ENCODE measurements around the gene PLBD1. TPM values are rescaled to one million over a fixed set of nuclear protein-coding genes. Genes with fewer than 3 reads are reported as not detected.

Gene PLBD1
- 15.2 TPM for total RNA-seq

DNA sequence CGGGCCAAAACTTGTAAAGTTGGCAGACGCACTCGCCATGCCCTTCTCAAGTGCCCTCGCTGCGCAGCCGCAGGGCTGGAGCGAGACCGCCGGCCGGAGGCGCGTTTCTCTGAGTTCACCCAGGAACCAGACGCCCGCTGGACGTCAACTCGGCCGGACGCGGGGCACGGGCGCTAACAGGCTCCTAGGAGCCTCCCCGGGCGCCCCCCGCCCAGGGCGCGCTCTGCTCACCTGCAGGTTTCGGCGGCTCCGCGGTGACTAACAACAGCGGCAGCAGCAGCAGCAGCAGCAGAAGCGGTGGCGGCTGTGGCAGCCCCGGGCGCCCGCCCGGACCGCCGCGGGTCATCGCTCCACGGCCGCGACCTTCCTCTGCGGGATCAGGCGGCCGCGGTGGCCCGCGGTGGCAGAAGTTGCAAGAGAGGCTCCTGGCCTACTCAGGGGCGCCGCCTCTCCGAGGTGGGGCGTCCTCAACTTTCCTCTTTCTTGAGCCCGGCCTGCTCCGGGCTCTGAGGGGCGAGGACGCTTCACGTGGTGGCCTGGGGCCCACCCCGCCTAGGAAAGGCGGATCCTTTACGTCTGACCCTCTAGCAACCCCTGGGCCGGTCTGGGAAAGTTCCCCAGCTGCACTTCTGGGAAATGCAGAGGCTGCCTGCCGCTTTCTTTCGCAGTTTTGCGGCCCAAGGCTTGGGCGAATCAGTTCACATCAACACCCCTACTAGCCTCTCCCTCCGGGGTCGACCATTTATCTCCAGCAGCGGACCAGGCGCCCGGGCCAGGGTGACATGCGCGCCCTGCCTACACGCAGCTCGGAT lies at the start of gene PLBD1:
TSS of gene PLBD1 (minus strand) at position 533 of the 812 bp plus-strand sequence. CDS start at position 346, 187 bp downstream.
- H3K27ac ChIP-seq, result peak within 1 kb of the TSS; percentile 58 to 71
- peak in 1 of 3 experiments; percentile 2 for TF ChIP-seq CTCF (IDR thresholded peaks at IDR 0.05)
- no peaks in the 10 kb centered on the region for H3K4me1 ChIP-seq
- peak within 1 kb of the TSS; percentile 58 to 78 for H3K4me3 ChIP-seq
- DNase-seq (ENCODE audit: low spot score in 2 of 2), result peak in 1 of 2 donors; percentile 74
- intact Hi-C loops (cut with DNase I), result no loop called here
- H3K9me3 ChIP-seq, result peaks cover 0 to 3% of the 10 kb centered on the region in 2 donors
- H3K36me3 ChIP-seq, result no peaks in the 10 kb centered on the region
- no peaks in the 10 kb centered on the region for H3K27me3 ChIP-seq

DNA sequence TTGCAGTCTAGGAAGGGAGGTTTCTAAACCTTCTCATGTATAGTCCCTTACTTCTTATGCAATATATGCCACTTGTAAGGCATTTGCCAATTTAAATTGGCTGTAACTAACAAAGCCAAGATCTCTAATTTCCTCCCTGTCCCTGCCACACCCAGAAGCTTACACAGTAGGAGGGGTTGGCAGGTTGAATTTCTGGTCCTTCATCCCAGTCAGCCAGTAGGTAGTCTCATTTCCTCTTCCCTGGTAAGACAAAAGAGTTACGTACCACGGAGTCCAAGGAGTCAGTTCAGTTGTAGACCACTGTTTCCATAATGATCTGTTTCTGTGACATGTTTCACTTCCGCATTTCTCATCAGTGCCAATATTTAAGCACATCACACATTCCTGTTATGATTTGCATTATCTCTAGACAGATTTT lies 47.0 kb upstream of the PLBD1 start:
- no peak for TF ChIP-seq CTCF (IDR thresholded peaks at IDR 0.05)
- no peak for DNase-seq (ENCODE audit: low spot score in 2 of 2)
- Histone ChIP-seq H3K4me1 (peaks cover 0 to 4% of the 10 kb centered on the region in 2 donors), H3K4me3 (no peak overlapping the region), H3K27me3 (no peaks in the 10 kb centered on the region), H3K9me3 (no peaks in the 10 kb centered on the region), H3K36me3 (no peaks in the 10 kb centered on the region), H3K27ac (no peak overlapping the region)
- intact Hi-C loops (cut with DNase I), result no loop called here

DNA sequence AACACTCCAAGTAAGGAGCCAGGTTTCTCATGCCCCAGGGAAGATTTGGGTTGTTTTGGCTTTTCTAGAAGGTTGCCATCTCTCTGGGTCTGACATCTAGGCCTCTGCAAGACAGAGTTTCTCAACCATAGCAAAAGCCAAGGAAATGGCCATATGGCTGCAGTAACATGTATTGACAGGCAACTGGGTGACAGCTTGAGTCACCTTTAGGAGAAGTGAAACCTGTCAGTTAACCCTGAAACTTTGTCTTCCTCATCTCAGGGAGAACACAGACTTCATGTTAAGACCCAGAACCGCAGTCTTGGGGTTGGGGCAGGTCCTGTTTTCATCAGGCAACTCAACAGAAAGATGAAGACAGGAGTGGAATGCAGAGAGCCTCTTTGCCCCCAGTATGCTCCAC lies 46.0 kb upstream of the PLBD1 start:
- H3K9me3 ChIP-seq, result peaks cover 0 to 4% of the 10 kb centered on the region in 2 donors

DNA sequence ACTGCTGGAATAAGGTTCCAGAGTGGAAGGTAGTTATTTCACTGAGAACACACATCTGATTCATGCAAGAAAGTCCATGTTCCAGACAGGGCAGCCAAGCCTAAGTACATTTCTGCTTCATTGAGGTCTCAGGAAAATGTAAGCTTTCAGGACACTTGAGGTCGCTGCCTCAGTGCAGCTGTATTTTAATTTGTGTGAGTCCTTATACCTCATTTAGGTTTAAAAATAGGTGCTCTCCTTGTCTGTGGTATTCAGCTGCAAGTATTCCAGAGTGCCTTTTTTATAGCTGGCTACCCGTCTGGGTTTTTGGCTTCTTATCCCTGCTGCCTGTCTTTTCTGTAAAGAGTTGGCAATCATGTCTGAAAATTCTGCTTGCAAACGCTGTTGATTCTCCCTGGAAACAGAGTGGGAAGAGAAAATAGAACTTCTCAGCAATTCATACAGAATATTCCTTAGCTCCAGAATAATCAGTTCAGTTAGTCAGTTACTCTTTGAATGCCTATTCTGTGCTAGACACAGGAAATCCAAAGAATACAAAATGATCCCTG lies 45.3 kb upstream of the PLBD1 start:
- Histone ChIP-seq H3K9me3 (peaks cover 0 to 6% of the 10 kb centered on the region in 2 donors), H3K4me1 (peaks cover 0 to 4% of the 10 kb centered on the region in 2 donors), H3K4me3 (no peak overlapping the region), H3K27me3 (no peaks in the 10 kb centered on the region), H3K27ac (peak overlapping the region in 1 of 2 donors; percentile 9), H3K36me3 (no peaks in the 10 kb centered on the region)
- intact Hi-C loops (cut with DNase I), result no loop called here
- no peak for TF ChIP-seq CTCF (IDR thresholded peaks at IDR 0.05)
- DNase-seq (ENCODE audit: low spot score in 2 of 2), result no peak

More for the DNA sequence above, 46.0 kb upstream of the PLBD1 start:
- no peaks in the 10 kb centered on the region for H3K27me3 ChIP-seq
- peaks cover 0 to 4% of the 10 kb centered on the region in 2 donors for H3K4me1 ChIP-seq
- no peak for DNase-seq (ENCODE audit: low spot score in 2 of 2)
- intact Hi-C loops (cut with DNase I), result no loop called here
- H3K4me3 ChIP-seq, result no peak overlapping the region
- no peaks in the 10 kb centered on the region for H3K36me3 ChIP-seq
- H3K27ac ChIP-seq, result peak overlapping the region in 1 of 2 donors; percentile 9
- TF ChIP-seq CTCF (IDR thresholded peaks at IDR 0.05), result no peak

DNA sequence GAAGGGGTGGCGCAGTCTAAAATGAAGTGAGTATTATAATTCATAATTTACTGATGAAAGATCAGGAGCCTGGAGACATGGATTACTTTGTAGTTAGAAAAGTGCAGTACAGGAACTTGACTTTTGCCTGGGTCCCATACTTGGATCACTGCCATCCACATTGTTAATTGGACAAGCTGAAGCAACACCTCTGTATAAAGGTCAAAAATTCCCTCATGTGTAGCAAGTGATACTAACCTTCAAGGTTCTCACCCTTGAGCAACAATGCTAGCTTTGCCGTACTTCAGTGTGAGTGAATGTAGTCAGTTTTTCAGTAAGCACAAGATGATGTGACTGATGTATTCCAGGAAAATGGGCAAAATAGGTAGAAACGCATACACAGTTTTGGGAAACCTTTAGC lies 44.6 kb upstream of the PLBD1 start:
- H3K4me1 ChIP-seq, result peaks cover 0 to 4% of the 10 kb centered on the region in 2 donors
- no peaks in the 10 kb centered on the region for H3K36me3 ChIP-seq
- DNase-seq (ENCODE audit: low spot score in 2 of 2), result no peak
- intact Hi-C loops (cut with DNase I), result no loop called here
- TF ChIP-seq CTCF (IDR thresholded peaks at IDR 0.05), result no peak
- H3K9me3 ChIP-seq, result peaks cover 0 to 6% of the 10 kb centered on the region in 2 donors
- no peak overlapping the region for H3K27ac ChIP-seq
- no peak overlapping the region for H3K4me3 ChIP-seq
- H3K27me3 ChIP-seq, result no peaks in the 10 kb centered on the region

Measured in ascending aorta (tissue), 2 donors.